ENCODE results near the gene ATP6V1G2. TPM values are rescaled to one million over a fixed set of nuclear protein-coding genes. Genes with fewer than 3 reads are reported as not detected.

Gene ATP6V1G2
- total and polyA plus RNA-seq, 2 of the 8 experiments (the other 6 are each of a cell fraction or from before 2014, with no cell fraction given) = 3.0 to 5.7 TPM

GRCh38 chr6:31528307-31528777, 18.1 kb downstream of the ATP6V1G2 start:
- Histone ChIP-seq H3K56ac (replicated peaks; ENCODE audit: insufficient read length, low read depth, low read length) (no peak overlapping the region), H3K9ac (replicated peaks in 1 of 4; ENCODE audit: extremely low read depth in 1 of 4, low read depth in 3 of 4, low read length in 3 of 4) (no peak overlapping the region), H4K8ac (ENCODE audit: extremely low read depth, insufficient read depth, low read length) (no peak overlapping the region), H3K4me1 (replicated peaks in 1 of 4; ENCODE audit: control insufficient read depth in 3 of 4, insufficient read depth in 4 of 4, low read length in 3 of 4) (peaks cover 1 to 5% (median 3%) of the 10 kb centered on the region in 4 experiments; a peak in 4 of 7 replicates), H3K23ac (ENCODE audit: insufficient read length) (no peak overlapping the region), H3K79me2 (ENCODE audit: control insufficient read depth in 1 of 2, insufficient read depth in 2 of 2, low read length in 2 of 2) (peaks cover 0 to 3% of the 10 kb centered on the region in 2 experiments; a peak in 1 of 4 replicates), H4K20me1 (replicated peaks in 1 of 2; ENCODE audit: control insufficient read depth in 1 of 2, insufficient read depth in 2 of 2, low read length in 2 of 2) (peaks cover 16 to 25% of the 10 kb centered on the region in 2 experiments), H3K27me3 (replicated peaks in 1 of 4; ENCODE audit: control insufficient read depth in 3 of 4, extremely low read depth in 1 of 4, insufficient read depth in 3 of 4, low read length in 3 of 4) (no peaks in the 10 kb centered on the region), H4K5ac (ENCODE audit: insufficient read length, low read depth, low read length) (no peak overlapping the region), H2BK20ac (ENCODE audit: low read length) (no peak overlapping the region), H3K4ac (replicated peaks; ENCODE audit: insufficient read length, low read depth, low read length) (no peak overlapping the region), H2AFZ (ENCODE audit: low read length) (no peak overlapping the region), H2BK15ac (ENCODE audit: low read length) (no peak overlapping the region), H2AK5ac (ENCODE audit: low read depth, low read length) (no peak overlapping the region), H3K27ac (ENCODE audit: low read depth, low read length) (no peak overlapping the region), H2BK5ac (ENCODE audit: low read depth, low read length) (no peak overlapping the region), H2BK120ac (replicated peaks; ENCODE audit: low read depth, low read length) (no peak overlapping the region), H3K79me1 (ENCODE audit: low read depth, low read length) (peaks cover 2% of the 10 kb centered on the region; the same call in 1 of the 2 replicates), H3K23me2 (ENCODE audit: low read depth, low read length) (no peaks in the 10 kb centered on the region), H3K4me3 (ENCODE audit: extremely low read depth in 1 of 4, insufficient read depth in 2 of 4, low read depth in 3 of 4, low read length in 4 of 4) (no peak overlapping the region), H3K4me2 (ENCODE audit: insufficient read depth in 1 of 2, low read depth in 2 of 2, low read length in 2 of 2) (no peak overlapping the region), H2BK12ac (ENCODE audit: low read depth, low read length) (no peak overlapping the region), H3K14ac (ENCODE audit: insufficient read length) (no peak overlapping the region), H3K18ac (ENCODE audit: extremely low read depth, low read length) (no peak overlapping the region), H3K9me3 (ENCODE audit: insufficient read depth in 2 of 2, low read depth in 1 of 2, low read length in 1 of 2) (no peaks in the 10 kb centered on the region), H4K91ac (replicated peaks; ENCODE audit: insufficient read length, low read length) (no peak overlapping the region), H3K36me3 (ENCODE audit: control insufficient read depth in 2 of 4, insufficient read depth in 4 of 4, low read length in 3 of 4) (peaks cover 29 to 42% (median 33%) of the 10 kb centered on the region in 4 experiments)
- FAIRE-seq (no peak), DNase-seq (ENCODE audit: low read depth in 1 of 2, low spot score in 2 of 2) (no peak)
- WGBS, 2 experiments (ENCODE audit: extremely low coverage in 1 of 2, insufficient coverage in 1 of 2, insufficient read length in 1 of 2, insufficient replicate concordance in 2 of 2, low coverage in 1 of 2, low lambda C conversion rate in 2 of 2, missing lambda C conversion rate in 1 of 2) = 89% methylated on average over 4 of the region's 4 CpGs; no CpG with 5 or more reads in 1 of the 2 experiments
- ChIA-PET POLR2A (ENCODE audit: partially characterized antibody) (interaction anchor here (0.6 to 18.4 kb wide), 18 partner anchors 11 to 207 kb away, joined by 3 to 428 read pairs (median 6); partner anchors contain the start of genes ATP6V1G2, C6orf47, DDX39B and LST1), CTCF (ENCODE audit: partially characterized antibody) (interaction anchor here (1.4 to 2.2 kb wide), 3 partner anchors 11 to 70 kb away, joined by 3 to 8 read pairs (median 6); partner anchors contain the start of gene ATP6V1G2)
- TF ChIP-seq CEBPB (IDR thresholded peaks at IDR 0.05; ENCODE audit: low read depth, low read length) = no peak
- no peak for TF ChIP-seq BCL11A (IDR thresholded peaks at IDR 0.05; ENCODE audit: low read depth in 2 of 2, low read length in 2 of 2)
- TF ChIP-seq RXRA (IDR thresholded peaks at IDR 0.05; ENCODE audit: insufficient read depth, low read depth, low read length) = no peak
- no peak for TF ChIP-seq KDM1A (IDR thresholded peaks at IDR 0.05; ENCODE audit: borderline replicate concordance, low read length)

Data from H1 (cell line).